Stomach (tissue), 4 donors: ENCODE measurements around the gene MAP3K5.

Experiments used
- EP300 ChIP-seq: sonication (generic); formaldehyde crosslinking; IDR thresholded peaks from one replicate; pipeline ENCODE4 v1.6.1; 2017; ENCODE audit warnings: antibody characterized with exemption
- POLR2A ChIP-seq, 4 donors: fragments of 450-650 bp; IDR thresholded peaks; one replicate each; pipeline ENCODE4 v1.6.1; 2016; ENCODE audit warnings: antibody characterized with exemption in 4 of 4, control low read depth in 2 of 4, mild to moderate bottlenecking in 1 of 4, moderate library complexity in 1 of 4
- POLR2AphosphoS5 ChIP-seq, 3 donors: sonication (generic); formaldehyde crosslinking; IDR thresholded peaks; one replicate each; pipeline ENCODE4 v1.6.1; 2016; ENCODE audit warnings: antibody characterized with exemption in 3 of 3
- TF ChIP-seq, protein P1 (sequence below), 7 experiments: fragments of 450-650 bp in 4 of 7; fragments of 200-600 bp in 3 of 7; sonication (generic) in 3 of 7; IDR thresholded peaks; one replicate each; pipeline ENCODE4 v1.5.1; 2016 to 2019; ENCODE audit warnings: antibody characterized with exemption in 7 of 7, control low read depth in 2 of 7, mild to moderate bottlenecking in 1 of 7

DNA sequence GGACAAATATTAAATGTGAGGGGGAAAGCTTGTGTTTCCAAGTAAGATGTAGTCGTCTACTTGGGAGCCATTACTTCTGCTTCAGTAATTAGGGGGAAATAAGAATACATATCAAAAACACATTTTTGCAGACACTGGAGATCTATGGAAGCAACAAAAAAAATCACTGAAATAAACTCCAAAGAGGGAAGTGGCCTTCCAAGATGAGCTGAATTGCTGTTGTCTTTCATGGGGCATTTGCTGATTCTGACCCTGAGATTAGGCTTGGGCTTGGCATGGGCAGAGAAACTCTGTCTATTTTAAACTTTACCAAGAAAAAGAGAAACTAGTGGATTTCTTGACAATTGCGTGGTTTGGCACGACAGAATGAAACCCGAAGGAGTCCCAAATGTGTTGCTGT, 120.1 kb downstream of the MAP3K5 start:
- TF ChIP-seq, protein P1, sequence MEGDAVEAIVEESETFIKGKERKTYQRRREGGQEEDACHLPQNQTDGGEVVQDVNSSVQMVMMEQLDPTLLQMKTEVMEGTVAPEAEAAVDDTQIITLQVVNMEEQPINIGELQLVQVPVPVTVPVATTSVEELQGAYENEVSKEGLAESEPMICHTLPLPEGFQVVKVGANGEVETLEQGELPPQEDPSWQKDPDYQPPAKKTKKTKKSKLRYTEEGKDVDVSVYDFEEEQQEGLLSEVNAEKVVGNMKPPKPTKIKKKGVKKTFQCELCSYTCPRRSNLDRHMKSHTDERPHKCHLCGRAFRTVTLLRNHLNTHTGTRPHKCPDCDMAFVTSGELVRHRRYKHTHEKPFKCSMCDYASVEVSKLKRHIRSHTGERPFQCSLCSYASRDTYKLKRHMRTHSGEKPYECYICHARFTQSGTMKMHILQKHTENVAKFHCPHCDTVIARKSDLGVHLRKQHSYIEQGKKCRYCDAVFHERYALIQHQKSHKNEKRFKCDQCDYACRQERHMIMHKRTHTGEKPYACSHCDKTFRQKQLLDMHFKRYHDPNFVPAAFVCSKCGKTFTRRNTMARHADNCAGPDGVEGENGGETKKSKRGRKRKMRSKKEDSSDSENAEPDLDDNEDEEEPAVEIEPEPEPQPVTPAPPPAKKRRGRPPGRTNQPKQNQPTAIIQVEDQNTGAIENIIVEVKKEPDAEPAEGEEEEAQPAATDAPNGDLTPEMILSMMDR (IDR thresholded peaks at IDR 0.05): no peak
- TF ChIP-seq POLR2A (IDR thresholded peaks at IDR 0.05) (no peak), EP300 (no peak), POLR2AphosphoS5 (IDR thresholded peaks at IDR 0.05) (no peak)
